ENCODE results near the gene TTLL13. TPM values are rescaled to one million over a fixed set of nuclear protein-coding genes. Genes with fewer than 3 reads are reported as not detected.
A peak's percentile ranks its signal among the peaks of the same experiment; 100 is the strongest.

Gene TTLL13
- total RNA-seq, 1 experiment from 2014 or later: not detected

DNA sequence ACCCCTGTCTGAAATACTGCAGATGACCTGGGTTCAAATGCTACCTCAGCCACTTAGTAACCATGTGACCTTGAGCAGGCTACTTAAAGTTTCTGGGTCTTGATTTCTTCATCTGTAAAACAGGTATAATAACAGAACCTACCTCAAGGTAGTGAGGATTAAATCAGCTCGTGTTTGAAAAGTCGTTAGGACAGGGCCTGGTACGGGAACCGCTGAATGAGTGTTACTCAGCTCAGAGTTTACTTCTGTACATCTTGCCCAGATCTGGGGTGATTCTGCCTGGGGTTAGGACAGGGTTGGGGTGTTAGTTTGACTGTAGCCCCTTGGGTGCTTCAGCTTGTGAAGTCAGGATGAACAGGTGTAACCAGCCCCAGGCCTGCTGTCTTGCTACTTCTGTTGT lies 46.4 kb upstream of the TTLL13 start:
- Histone ChIP-seq H3K9me3 (ENCODE audit: low read length) (no peaks in the 10 kb centered on the region), H3K27ac (ENCODE audit: low read length) (peak overlapping the region; percentile 82), H3K4me2 (ENCODE audit: low read length) (peak overlapping the region; percentile 99), H3K9me2 (replicated peaks; ENCODE audit: low read length) (no peaks in the 10 kb centered on the region), H3K36me3 (ENCODE audit: low read depth, low read length) (peaks cover 38% of the 10 kb centered on the region), H3K9ac (ENCODE audit: low read length) (peak overlapping the region; percentile 100), H4K20me1 (ENCODE audit: low read length) (peaks cover 46% of the 10 kb centered on the region), H3K79me2 (ENCODE audit: low read length) (peaks cover 81% of the 10 kb centered on the region), H3K4me1 (ENCODE audit: insufficient read depth, low read length) (peaks cover 42% of the 10 kb centered on the region), H3K27me3 (ENCODE audit: low read length) (no peaks in the 10 kb centered on the region), H3F3A (ENCODE audit: low read length, unreplicated experiment) (peaks cover 12% of the 10 kb centered on the region), H2AFZ (ENCODE audit: low read length) (no peak overlapping the region), H3K4me3 (ENCODE audit: low read length) (peak overlapping the region; percentile 100)
- intact Hi-C loops (cut with micrococcal nuclease): no loop called here
- TF ChIP-seq, protein P1, sequence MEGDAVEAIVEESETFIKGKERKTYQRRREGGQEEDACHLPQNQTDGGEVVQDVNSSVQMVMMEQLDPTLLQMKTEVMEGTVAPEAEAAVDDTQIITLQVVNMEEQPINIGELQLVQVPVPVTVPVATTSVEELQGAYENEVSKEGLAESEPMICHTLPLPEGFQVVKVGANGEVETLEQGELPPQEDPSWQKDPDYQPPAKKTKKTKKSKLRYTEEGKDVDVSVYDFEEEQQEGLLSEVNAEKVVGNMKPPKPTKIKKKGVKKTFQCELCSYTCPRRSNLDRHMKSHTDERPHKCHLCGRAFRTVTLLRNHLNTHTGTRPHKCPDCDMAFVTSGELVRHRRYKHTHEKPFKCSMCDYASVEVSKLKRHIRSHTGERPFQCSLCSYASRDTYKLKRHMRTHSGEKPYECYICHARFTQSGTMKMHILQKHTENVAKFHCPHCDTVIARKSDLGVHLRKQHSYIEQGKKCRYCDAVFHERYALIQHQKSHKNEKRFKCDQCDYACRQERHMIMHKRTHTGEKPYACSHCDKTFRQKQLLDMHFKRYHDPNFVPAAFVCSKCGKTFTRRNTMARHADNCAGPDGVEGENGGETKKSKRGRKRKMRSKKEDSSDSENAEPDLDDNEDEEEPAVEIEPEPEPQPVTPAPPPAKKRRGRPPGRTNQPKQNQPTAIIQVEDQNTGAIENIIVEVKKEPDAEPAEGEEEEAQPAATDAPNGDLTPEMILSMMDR (conservative IDR thresholded peaks at IDR 0.05; ENCODE audit: low read depth, low read length): no peak
- no peak for TF ChIP-seq EZH2 (IDR thresholded peaks at IDR 0.05; ENCODE audit: low read length, unreplicated experiment)
- TF ChIP-seq EZH2phosphoT487 (IDR thresholded peaks at IDR 0.05; ENCODE audit: borderline replicate concordance, low read length): no peak
- no peak for ATAC-seq
- ChIA-PET POLR2A (ENCODE audit: unreplicated experiment) (no interaction called here), CTCF (no interaction called here)
- DNase-seq: no peak
- no TSS peak for BruUV-seq (replicated peaks)

DNA sequence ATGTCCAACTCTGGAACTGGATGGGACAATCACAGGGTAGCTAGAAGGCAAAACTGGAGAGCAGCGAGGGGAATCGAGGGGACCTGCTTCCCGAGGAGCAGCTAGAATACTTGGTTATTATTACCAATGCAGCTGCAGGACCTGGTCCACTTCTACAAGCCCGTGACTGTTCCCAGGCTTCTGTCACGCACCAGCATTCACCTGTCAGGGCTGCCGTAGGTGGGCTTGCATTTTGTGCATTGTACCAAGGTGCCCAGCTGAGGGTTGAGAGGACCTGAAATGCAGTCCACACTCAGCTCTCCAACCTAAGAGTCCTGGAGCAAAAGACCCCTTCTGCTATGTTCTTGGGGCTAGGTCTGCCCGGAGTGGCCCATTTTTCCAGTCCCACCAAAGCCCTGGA lies 45.9 kb upstream of the TTLL13 start:
- Histone ChIP-seq H3K9me3 (ENCODE audit: low read length) (no peaks in the 10 kb centered on the region), H3K27me3 (ENCODE audit: low read length) (no peaks in the 10 kb centered on the region), H3K79me2 (ENCODE audit: low read length) (peaks cover 87% of the 10 kb centered on the region), H3K36me3 (ENCODE audit: low read depth, low read length) (peaks cover 38% of the 10 kb centered on the region), H3F3A (ENCODE audit: low read length, unreplicated experiment) (peaks cover 10% of the 10 kb centered on the region), H3K9me2 (replicated peaks; ENCODE audit: low read length) (no peaks in the 10 kb centered on the region), H3K9ac (ENCODE audit: low read length) (peak overlapping the region; percentile 100), H3K27ac (ENCODE audit: low read length) (no peak overlapping the region; the same call in 1 of the 2 replicates), H3K4me2 (ENCODE audit: low read length) (peak overlapping the region; percentile 99), H3K4me1 (ENCODE audit: insufficient read depth, low read length) (peaks cover 39% of the 10 kb centered on the region), H2AFZ (ENCODE audit: low read length) (no peak overlapping the region), H3K4me3 (ENCODE audit: low read length) (peak overlapping the region; percentile 100), H4K20me1 (ENCODE audit: low read length) (peaks cover 46% of the 10 kb centered on the region)
- TF ChIP-seq EZH2phosphoT487 (IDR thresholded peaks at IDR 0.05; ENCODE audit: borderline replicate concordance, low read length): no peak
- no peak for DNase-seq
- ATAC-seq: no peak
- ChIA-PET CTCF (interaction anchor here (0.6 kb wide), 1 partner anchor 9 kb away, joined by 4 read pairs; no protein-coding TSS in a partner anchor), POLR2A (ENCODE audit: unreplicated experiment) (no interaction called here)
- no TSS peak for BruUV-seq (replicated peaks)
- intact Hi-C loops (cut with micrococcal nuclease): no loop called here

DNA sequence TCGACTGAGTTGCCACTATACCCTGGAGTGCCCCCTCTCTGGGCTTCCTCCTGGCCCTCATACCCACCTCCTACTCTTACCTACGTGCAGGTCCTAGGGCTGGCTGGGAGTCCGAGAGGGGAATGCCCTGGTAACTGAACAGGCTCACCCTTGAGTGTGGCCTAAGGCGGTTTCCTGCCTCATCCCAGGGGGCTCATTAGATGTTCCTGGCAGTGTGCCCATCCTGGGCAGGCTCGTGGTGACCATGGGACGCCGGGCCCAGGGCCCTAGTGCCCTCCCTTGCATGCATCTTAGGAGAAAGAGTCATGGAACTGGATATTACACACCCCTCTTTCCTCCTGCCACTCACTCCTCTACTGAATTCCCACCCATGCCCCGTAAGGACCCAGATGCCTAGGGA lies 45.4 kb upstream of the TTLL13 start:
- Histone ChIP-seq H4K20me1 (ENCODE audit: low read length) (peaks cover 46% of the 10 kb centered on the region), H3K36me3 (ENCODE audit: low read depth, low read length) (peaks cover 38% of the 10 kb centered on the region), H3K4me2 (ENCODE audit: low read length) (peak overlapping the region; percentile 99), H3F3A (ENCODE audit: low read length, unreplicated experiment) (peaks cover 8% of the 10 kb centered on the region), H3K4me1 (ENCODE audit: insufficient read depth, low read length) (peaks cover 37% of the 10 kb centered on the region), H3K27me3 (ENCODE audit: low read length) (no peaks in the 10 kb centered on the region), H3K9me3 (ENCODE audit: low read length) (no peaks in the 10 kb centered on the region), H2AFZ (ENCODE audit: low read length) (no peak overlapping the region), H3K79me2 (ENCODE audit: low read length) (peaks cover 91% of the 10 kb centered on the region), H3K9ac (ENCODE audit: low read length) (peak overlapping the region; percentile 100; the same call in 1 of the 2 replicates), H3K9me2 (replicated peaks; ENCODE audit: low read length) (no peaks in the 10 kb centered on the region), H3K4me3 (ENCODE audit: low read length) (peak overlapping the region; percentile 100), H3K27ac (ENCODE audit: low read length) (no peak overlapping the region)
- no TSS peak for BruUV-seq (replicated peaks)
- DNase-seq (no peak), ATAC-seq (no peak)
- TF ChIP-seq EZH2 (IDR thresholded peaks at IDR 0.05; ENCODE audit: low read length, unreplicated experiment) (no peak), EZH2phosphoT487 (IDR thresholded peaks at IDR 0.05; ENCODE audit: borderline replicate concordance, low read length) (no peak)
- TF ChIP-seq, protein P1 (conservative IDR thresholded peaks at IDR 0.05; ENCODE audit: low read depth, low read length): no peak
- intact Hi-C loops (cut with micrococcal nuclease): no loop called here
- CTCF ChIA-PET: interaction anchor here (0.6 kb wide), 1 partner anchor 8 kb away, joined by 4 read pairs; no protein-coding TSS in a partner anchor
- POLR2A ChIA-PET (ENCODE audit: unreplicated experiment): no interaction called here
